HG02759 (cell line): ENCODE data around the gene ZNHIT6.
"Not testable (repeated sequence)": the region's sequence is repeated elsewhere in the genome, so short reads cannot be mapped to it uniquely, and the experiment has no call there.

Experiments used
- ATAC-seq: cut with Tn5 transposase; IDR thresholded peaks from one replicate; pipeline ENCODE4 v1.9.1; 2021; ENCODE audit warnings: mild to moderate bottlenecking, moderate library complexity; ENCODE audit not compliant: unreplicated experiment

The ZNHIT6 gene, protein sequence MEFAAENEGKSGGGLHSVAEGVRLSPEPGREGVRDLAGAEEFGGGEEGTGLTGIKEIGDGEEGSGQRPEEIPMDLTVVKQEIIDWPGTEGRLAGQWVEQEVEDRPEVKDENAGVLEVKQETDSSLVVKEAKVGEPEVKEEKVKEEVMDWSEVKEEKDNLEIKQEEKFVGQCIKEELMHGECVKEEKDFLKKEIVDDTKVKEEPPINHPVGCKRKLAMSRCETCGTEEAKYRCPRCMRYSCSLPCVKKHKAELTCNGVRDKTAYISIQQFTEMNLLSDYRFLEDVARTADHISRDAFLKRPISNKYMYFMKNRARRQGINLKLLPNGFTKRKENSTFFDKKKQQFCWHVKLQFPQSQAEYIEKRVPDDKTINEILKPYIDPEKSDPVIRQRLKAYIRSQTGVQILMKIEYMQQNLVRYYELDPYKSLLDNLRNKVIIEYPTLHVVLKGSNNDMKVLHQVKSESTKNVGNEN

GRCh38 chr1:85707990-85708828 lies at the start of gene ZNHIT6:
TSS of gene ZNHIT6 (minus strand) at chr1:85708433. CDS start at chr1:85708284, 149 bp downstream.
- ATAC-seq = peak; percentile 91

GRCh38 chr1:85756864-85757263 lies 48.6 kb upstream of the ZNHIT6 start:
- ATAC-seq = no peak

DNA sequence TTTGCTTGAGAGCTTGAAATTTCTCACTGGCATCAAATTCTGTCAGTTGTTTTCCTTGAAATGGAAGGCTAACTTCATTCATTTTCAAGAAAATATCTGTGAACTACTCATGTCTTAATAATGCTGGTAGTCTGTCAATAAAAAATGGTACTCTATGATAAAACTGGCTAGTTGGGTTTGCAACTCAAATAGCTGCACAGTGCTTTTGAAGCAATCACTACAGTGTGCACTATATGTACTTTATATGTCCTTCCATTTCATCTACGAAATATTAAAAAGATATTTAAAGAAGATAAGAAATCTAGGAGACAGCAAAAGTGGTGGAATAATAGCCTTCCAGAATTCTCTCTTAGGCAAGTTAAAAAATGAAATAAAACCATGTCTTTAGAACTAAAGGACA lies 39.9 kb upstream of the ZNHIT6 start:
- no peak for ATAC-seq

DNA sequence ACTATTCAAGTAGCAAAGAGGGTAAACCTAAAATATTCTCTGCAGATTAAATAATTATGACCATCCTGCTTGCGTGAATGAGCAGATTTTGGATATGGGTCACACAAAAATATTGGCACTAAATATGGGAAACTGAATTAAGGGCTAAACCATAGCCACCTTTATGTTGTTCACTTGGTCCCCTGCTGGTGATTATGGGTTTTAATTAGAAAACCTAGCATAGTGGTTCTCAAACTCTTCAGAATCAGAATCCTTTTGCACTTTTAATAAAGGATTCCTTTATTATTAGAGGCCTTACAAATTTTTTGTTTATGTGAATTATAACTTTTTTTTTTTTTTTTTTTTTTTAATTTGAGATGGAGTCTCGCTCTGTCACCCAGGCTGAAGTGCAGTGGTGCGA lies 38.5 kb upstream of the ZNHIT6 start:
- no peak for ATAC-seq

DNA sequence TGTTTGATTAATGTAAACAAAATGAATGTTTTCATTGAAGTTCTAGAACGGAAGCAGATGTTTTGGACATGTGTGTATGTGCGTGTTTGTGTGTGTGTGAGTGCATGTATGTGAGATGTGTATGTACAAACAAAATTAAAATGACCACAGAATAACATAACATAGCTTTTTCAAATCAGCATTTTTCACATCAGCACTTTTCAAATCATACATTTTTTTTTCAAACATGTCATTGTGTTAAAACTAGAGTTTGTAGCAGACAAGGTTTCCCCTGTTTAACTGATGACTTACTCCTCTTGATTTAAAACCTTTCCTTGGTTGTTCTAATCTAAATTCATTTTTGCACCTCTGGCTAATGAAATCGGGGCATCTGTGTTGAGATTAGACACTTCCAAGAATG lies 35.6 kb upstream of the ZNHIT6 start:
- ATAC-seq = no peak

GRCh38 chr1:85734931-85735330 lies 26.7 kb upstream of the ZNHIT6 start:
- ATAC-seq = no peak

DNA sequence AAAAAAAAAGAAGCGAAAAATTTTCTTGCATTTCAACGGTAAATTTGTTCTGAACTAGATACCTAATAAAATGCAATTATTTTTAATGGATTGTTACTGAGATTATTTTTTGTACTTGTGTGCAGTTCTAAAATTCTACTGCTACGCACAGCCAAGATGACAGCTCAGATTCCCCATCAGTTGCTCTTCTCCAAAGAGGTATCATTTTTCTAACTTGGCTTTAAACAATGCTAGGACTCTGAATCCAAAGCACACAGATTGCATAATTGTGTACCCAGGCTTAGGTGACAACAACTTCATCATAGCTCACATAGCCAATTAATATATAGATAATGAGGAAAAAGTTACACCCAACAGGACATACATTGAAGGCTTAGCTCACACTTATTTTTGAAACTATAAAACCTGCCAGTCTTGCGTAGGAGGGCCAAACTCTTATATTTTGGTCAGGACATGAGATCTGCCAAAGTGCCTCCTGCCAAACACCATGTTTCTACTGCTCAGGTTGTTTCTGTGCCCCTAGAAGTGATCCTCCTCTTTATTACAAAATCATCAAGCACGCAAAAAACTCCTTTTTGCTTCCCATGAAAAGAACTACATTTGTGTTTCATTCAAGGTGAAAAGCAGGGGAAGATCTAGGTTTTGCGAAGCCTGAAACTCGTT lies 10.6 kb upstream of the ZNHIT6 start:
- ATAC-seq = no peak

GRCh38 chr1:85714418-85715114 lies 6.3 kb upstream of the ZNHIT6 start:
- ATAC-seq = not testable (repeated sequence)

GRCh38 chr1:85708829-85709227 lies 595 bp upstream of the ZNHIT6 start:
- ATAC-seq = no peak

- ATAC-seq = peak; percentile 29
These were observed 805 bp downstream of the ZNHIT6 start for GRCh38 chr1:85707267-85707989.

DNA sequence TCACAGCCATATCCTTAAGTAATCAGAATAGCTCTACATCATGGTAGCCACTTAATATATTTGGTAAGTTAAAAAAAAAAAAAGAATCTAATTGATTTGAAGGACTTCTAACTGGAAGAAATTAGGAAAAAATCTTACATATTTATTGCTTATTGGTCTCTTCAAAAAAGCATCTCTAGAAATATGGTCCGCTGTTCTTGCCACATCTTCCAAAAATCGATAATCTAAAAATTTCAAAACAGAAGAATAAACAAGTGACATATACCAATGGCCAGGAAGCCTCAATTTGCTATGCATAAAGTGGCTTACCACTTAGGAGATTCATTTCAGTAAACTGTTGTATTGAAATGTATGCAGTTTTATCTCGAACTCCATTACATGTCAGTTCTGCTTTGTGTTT lies 2.3 kb downstream of the ZNHIT6 start:
- ATAC-seq = no peak

DNA sequence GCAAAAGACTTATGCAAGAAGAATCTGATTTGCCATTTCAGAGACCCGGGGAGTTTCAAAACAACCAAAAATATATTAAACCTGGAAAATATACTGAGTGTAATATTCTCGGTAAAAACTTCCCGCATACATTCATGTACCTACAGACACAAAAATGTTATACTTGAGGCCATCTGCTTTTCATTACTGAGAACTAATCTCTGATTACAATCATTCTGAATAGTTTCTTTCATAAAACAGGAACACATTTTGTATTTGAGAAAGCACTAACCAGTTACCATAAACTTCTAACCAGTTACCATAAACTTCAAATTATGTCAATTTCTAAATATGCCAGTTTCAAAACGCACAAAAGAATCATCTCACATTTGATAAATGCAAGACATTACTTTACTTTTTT lies 7.8 kb downstream of the ZNHIT6 start:
- no peak for ATAC-seq

GRCh38 chr1:85697895-85698294 lies 10.3 kb downstream of the ZNHIT6 start:
- no peak for ATAC-seq

DNA sequence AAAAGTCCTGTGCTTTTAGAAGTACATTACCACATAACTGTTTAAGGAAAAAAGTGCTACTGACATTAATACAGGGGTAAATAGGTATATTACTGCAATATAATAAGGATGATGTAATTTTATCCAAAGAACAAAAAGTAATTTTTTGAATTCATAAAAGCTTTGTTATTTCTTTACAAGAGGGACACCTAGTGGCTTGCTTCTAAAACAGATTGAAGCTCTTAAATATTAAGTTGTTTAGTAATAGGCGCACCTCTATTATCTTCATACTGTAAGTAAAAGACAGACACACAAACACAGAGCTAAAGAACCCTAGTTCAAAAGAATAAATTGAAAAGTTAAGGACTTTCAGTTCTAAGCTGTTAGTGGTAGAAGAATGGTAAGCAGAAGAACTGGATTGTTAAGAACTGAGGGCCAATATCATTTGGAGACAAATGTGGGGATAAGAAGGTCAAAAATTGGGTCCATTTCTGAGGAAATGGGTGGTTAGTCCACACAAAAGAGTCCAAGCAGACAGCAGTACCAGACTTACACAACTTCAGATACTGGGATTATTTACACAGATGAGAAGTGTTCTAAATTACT lies 15.4 kb downstream of the ZNHIT6 start:
- no peak for ATAC-seq

DNA sequence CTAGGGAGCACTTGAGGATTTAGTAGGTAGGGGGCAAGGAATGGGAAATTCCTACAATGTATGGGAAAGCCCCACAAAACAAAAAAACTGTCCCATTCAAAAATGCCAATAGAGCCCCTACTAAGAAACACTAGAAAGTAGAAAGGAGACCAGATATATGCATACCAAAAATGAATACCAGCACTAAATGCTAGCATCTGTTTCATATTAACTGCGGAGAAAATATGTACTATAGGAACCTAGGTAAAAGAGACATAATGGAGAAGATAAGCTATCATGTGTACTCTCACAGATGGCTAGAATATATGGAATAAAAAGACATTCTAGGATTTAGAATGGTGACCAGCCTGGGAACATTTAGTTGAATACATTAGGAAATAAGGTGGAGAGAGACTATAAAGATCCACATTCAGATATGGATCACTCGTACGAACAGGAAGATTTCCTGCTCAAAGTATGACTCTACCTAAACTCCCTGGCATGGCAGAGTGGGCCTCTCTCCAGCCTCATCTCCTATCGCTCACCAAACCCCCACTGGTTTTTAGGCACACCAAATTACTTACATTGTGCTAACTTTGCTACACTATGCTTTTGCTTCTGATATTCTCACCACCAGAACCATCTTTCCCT lies 18.3 kb downstream of the ZNHIT6 start:
- no peak for ATAC-seq

- no peak for ATAC-seq
These were observed 24.8 kb downstream of the ZNHIT6 start for GRCh38 chr1:85683292-85684025.

DNA sequence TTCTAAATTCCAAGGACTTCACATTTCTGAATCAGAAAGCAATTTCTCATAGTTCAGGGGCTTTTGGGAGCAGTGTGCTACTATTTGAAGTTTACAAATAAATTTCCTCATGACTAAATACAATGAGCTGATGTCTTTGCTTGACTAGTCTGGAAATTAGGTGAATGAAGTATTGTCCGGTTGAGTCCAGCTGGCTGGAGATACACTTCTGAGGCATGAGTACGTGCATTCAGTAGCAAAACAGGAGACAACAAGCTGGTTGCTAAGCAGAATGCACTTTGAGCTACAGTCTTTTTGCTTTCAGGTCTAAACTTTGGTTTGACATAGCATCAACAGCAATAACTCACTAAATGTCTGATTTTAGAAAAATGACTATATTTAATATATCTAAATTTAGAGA lies 27.1 kb downstream of the ZNHIT6 start:
- no peak for ATAC-seq

GRCh38 chr1:85678193-85678592 lies 30.0 kb downstream of the ZNHIT6 start:
- no peak for ATAC-seq

DNA sequence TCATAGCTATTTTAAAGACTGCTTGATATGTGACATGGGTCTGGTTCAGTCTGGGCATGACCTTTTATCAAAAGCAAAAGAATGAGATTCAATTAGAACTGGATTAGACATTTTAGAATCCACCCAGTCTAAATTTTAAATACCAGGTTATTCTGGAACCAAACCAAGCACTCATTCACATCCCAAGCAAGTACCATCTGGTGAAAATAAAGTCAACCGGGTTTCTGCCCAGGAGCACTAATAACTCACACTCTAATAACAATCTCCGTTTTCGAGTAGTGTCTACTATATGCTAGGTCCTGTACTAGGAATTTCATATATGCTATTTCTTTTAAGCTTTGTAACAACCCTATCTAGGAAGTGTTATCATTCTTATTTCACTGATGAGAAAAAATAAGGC lies 30.6 kb downstream of the ZNHIT6 start:
- ATAC-seq = no peak
